GM12873 (cell line): ENCODE measurements around the gene HCFC2.

Experiments used
- TF ChIP-seq, protein P1 (sequence below): IDR thresholded peaks from 2 replicates; pipeline ENCODE4 v1.5.1; 2012; ENCODE audit warnings: low read depth, mild to moderate bottlenecking, moderate library complexity, low read length, control low read depth; ENCODE audit not compliant: insufficient read depth; ENCODE audit errors: missing control alignments

HCFC2 gene

DNA sequence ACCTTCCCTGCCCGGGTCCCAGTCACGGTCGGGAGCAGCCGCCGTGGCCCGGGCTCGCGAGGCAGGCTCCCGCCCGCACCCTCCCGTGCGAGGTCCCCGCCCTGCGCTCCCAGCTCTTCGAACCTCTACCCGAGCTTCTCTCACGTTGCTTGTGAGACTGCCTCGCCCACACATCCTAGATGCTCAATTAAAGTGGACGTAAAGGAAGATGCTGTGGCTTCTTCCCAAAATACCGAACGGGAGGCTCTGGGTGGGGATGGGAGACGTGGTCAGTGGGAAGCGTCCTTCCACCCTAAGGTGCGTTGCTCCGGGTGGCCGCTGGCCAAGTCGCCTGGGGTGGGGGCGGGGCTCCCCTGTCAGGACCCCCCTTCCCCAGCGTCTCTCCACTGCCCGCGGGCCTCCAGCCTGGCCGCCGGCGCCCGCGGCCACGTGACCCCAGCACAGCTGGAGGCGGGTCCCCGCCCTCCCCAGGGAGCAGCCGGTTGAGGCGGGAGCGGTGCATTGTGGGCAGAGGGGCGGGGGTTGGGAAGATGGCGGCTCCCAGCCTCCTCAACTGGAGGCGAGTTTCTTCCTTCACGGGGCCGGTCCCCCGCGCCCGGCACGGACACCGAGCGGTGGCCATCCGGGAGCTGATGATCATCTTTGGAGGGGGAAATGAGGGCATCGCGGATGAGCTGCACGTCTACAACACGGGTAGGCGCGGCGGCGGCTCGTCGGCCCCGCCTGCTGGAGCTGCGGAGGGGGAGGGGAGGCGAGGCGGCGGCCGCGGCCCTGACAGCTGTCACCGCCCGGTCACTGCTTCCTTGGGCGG, at the start of gene HCFC2:
Gene HCFC2 (plus strand): TSS at position 501 of the 811 bp plus-strand sequence. CDS start 30 bp downstream, at position 531.
- TF ChIP-seq, protein P1, sequence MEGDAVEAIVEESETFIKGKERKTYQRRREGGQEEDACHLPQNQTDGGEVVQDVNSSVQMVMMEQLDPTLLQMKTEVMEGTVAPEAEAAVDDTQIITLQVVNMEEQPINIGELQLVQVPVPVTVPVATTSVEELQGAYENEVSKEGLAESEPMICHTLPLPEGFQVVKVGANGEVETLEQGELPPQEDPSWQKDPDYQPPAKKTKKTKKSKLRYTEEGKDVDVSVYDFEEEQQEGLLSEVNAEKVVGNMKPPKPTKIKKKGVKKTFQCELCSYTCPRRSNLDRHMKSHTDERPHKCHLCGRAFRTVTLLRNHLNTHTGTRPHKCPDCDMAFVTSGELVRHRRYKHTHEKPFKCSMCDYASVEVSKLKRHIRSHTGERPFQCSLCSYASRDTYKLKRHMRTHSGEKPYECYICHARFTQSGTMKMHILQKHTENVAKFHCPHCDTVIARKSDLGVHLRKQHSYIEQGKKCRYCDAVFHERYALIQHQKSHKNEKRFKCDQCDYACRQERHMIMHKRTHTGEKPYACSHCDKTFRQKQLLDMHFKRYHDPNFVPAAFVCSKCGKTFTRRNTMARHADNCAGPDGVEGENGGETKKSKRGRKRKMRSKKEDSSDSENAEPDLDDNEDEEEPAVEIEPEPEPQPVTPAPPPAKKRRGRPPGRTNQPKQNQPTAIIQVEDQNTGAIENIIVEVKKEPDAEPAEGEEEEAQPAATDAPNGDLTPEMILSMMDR: no peak

DNA sequence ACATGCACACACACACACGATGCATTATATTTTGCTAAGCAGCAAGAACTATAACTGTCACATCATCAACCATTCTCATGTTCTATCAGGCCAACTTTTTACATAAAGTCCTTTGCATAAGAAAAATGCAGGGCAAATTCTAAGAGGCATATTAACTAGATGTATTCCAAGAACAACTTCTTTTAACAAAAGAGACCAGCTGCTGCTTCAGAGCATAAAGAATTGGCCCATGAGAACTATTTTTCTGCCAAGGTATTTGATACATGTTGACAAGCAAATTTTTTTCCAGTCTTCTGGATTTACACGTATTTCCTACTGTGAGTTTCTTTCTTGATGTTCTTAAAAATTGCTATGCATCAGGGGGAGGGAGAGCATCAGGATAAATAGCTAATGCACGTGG, 41.5 kb upstream of the HCFC2 start:
- TF ChIP-seq, protein P1: no peak

DNA sequence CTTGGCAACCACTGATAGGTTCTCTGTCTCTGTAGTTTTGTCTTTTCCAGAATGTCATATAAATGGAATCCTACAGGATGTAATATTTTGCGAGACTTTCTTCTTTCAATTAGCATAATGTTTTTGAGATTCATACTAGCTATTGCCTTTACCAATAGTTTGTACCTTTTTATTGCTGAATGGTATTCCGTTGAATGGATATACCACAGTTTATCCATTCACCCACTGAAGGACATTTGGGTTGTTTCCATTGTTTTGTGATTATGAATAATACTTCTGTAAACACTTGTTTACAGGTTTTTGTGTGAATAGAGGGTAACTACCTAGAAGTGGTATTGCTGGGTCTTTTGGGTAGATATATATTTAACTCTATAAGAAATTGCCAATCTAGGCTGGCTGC, 40.6 kb upstream of the HCFC2 start:
- TF ChIP-seq, protein P1: no peak

DNA sequence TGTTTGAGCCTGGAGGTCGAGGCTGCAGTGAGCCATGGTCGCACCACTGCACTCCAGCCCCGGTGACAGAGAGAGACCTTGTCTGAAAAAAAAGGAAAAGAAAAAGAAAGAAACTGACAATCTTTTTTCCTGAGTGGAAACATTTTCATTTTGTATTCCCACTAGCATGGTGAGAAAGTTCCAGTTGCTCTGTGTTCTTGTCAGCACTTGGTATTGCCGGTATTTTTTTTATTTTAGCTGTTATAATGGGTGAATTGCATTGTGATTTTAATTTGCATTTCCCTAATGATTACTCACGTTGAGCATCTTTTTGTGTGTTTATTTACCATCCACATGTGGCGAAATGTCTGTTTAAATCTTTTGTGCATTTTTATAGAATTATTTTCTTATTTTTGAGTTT, 40.0 kb upstream of the HCFC2 start:
- TF ChIP-seq, protein P1: no peak

DNA sequence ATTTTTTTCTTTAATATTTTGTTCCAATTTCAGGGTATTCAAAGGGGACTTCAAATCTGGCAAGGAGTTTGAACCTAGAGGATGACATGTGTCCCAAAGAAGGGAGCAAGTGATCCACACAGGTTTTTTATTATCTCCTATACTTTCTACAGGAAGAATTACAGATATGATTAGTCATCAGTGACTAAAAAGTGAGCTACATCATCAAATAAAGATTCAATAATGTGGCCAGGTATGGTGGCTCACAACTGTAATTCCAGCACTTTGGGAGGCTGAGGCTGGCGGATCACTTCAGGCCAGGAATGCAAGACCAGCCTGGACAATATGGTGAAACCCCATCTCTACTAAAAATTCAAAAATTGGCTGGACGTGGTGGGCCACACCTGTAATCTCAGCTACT, 38.6 kb upstream of the HCFC2 start:
- TF ChIP-seq, protein P1: no peak

DNA sequence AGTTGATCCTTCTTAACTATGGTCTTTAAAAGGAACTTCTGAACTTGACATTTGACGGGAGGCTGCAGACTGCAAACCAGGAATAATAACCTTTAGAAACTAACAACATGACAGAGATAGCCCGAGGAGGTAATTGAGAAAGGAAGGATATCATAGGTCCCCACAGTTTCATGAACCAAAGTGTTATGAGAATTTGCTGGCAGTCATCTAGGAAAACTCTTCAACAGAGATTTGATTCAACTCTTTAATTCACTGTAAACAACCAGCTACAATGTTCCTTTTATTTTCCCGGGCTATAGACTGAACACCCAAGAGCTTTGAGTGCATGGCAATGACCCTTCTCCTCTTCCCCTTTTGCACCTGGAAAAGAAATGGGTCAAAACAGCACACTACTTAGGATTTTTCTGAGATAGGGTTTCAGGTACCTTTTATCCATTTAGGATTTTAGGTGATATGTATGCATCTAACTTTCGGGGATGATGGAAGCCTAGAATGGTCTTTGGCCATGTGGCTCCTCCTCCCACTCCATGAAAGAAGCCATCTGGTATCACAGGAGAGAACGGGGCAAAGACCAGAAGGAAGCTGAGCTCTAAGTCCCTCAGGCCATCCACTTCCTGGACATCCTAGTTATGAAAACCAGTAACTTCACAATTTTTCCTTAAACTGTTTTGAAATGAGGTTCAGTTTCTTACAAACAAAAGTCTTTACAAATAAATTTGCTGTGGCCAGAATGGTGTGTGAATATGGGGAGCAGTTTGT, 37.3 kb upstream of the HCFC2 start:
- TF ChIP-seq, protein P1: no peak

DNA sequence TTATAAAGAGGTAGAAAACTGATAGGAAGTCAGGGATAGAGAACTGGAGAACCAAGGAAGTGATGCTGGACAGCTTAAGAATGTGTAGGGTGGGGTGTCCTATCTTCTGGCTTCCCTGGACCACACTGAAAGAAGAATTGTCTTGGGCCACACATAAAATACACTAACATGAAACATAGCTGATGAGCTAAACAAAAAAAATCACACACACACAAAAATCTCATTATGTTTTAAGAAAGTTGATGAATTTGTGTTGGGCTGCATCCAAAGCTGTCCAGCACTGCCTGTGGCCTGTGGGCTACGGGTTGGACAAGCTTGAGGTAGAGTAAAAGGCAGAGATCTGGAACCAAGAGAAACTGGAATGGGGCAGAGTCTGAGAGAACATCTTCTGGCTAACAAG, 21.8 kb upstream of the HCFC2 start:
- TF ChIP-seq, protein P1: no peak
